ENCODE results near the gene PTGR2. TPM values are rescaled to one million over a fixed set of nuclear protein-coding genes. Genes with fewer than 3 reads are reported as not detected.
"Not testable (repeated sequence)": the region's sequence is repeated elsewhere in the genome, so short reads cannot be mapped to it uniquely, and the experiment has no call there.

PTGR2 gene
- total and polyA plus RNA-seq, 2 donors: 5.5 to 13.3 TPM

DNA sequence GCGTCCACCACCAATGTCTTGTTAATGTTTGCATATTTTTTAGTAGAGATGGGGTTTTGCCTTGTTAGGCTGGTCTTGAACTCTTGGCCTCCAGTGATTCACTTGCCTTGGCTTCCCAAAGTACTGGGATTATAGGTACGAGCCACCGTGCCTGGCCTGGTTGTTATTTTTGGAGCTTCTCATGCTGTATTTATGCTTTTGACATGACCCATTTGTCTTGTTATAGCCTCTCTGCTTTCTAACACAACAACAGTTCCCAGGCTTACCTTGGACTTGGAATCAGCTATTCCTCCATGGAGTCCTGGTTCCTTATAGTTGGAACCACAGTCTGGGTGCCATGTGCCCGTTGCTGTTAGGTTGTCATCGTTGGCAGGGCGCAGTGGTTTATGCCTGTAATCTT, 64.7 kb downstream of the PTGR2 start:
- no peak overlapping the region for H3K4me3 ChIP-seq (ENCODE audit: low read depth, low read length)
- no peak overlapping the region for H3K27ac ChIP-seq (ENCODE audit: low read depth)
- DNase-seq (ENCODE audit: extremely low spot score): no peak
- H3K36me3 ChIP-seq (ENCODE audit: insufficient read depth): peaks cover 3% of the 10 kb centered on the region
- WGBS: 73% methylated on average over 6 of the region's 6 CpGs
- no peaks in the 10 kb centered on the region for H3K4me1 ChIP-seq (ENCODE audit: insufficient read depth)

DNA sequence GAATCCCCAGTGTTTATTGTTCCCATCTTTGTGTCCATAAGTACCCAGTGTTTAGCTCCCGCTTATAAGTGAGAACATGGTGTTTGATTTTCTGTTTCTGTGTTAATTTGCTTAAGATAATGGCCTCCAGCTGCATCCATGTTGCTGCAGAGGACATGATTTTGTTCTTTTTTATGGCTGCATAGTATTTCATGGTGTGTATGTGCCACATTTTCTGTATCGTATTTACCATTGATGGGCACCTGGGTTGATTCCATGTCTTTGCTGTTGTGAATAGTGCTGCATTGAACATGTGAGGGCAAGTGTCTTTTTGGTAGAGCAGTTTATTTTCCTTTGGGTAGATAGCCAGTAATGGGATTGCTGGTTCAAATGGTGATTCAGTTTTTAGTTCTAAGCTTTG, 67.8 kb downstream of the PTGR2 start:
- H3K36me3 ChIP-seq (ENCODE audit: insufficient read depth): not testable (repeated sequence)
- 100% methylated on average over 2 of the region's 2 CpGs for WGBS

DNA sequence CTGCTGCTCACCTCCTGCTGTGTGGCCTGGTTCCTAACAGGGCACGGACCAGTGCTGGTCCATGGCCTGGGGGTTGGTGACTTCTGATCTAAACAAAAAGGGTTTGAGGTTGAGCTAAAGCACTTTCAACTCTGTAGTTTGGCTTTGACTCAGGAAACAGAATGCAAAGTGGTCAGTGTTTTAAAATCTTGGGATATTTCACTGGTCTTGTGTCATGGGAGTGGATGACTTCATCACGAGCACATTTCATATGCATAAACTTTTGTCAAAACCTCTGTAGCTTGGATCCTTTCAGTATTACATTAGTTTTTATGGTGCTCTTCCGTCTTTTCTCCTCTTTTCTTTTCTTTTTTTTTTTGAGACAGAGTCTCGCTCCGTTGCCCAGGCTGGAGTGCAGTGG, 72.7 kb downstream of the PTGR2 start:
- Histone ChIP-seq H3K27ac (ENCODE audit: low read depth) (no peak overlapping the region), H3K4me3 (ENCODE audit: low read depth, low read length) (no peak overlapping the region), H3K4me1 (ENCODE audit: insufficient read depth) (no peaks in the 10 kb centered on the region), H3K36me3 (ENCODE audit: insufficient read depth) (peaks cover 5% of the 10 kb centered on the region)
- DNase-seq (ENCODE audit: extremely low spot score): no peak
- WGBS: 83% methylated on average over 5 of the region's 5 CpGs

More for the DNA sequence above, 67.8 kb downstream of the PTGR2 start:
- not testable (repeated sequence) for H3K27ac ChIP-seq (ENCODE audit: low read depth); DNase-seq (ENCODE audit: extremely low spot score); H3K4me3 ChIP-seq (ENCODE audit: low read depth, low read length); H3K4me1 ChIP-seq (ENCODE audit: insufficient read depth)

Small RNA genes within 50 kb of the gene (small RNA-seq; reads per million reads assigned to genes)
- not detected for gene AC005520.4
- not detected for gene RF00019

Other genes with a start within 250 kb of the PTGR2 start
- gene ACOT6, start 239.3 kb upstream of the PTGR2 start, total RNA-seq: not detected
- not detected for gene ACOT6, start 239.3 kb upstream of the PTGR2 start, polyA plus RNA-seq
- 13.3 TPM for gene DNAL1, start 206.8 kb upstream of the PTGR2 start, total RNA-seq
- gene DNAL1, start 206.8 kb upstream of the PTGR2 start, polyA plus RNA-seq: 6.3 TPM
- 38.3 TPM for gene PNMA1, start 137.4 kb upstream of the PTGR2 start, total RNA-seq
- gene PNMA1, start 137.4 kb upstream of the PTGR2 start, polyA plus RNA-seq: 85.8 TPM
- 75.4 TPM for gene ZNF410, start 35.0 kb downstream of the PTGR2 start, total RNA-seq
- gene ZNF410, start 35.0 kb downstream of the PTGR2 start, polyA plus RNA-seq: 32.9 TPM
- 7.9 TPM for gene FAM161B, start 98.3 kb downstream of the PTGR2 start, total RNA-seq
- gene FAM161B, start 98.3 kb downstream of the PTGR2 start, polyA plus RNA-seq: 7.4 TPM
- 26.1 TPM for gene COQ6, start 98.5 kb downstream of the PTGR2 start, total RNA-seq
- gene COQ6, start 98.5 kb downstream of the PTGR2 start, polyA plus RNA-seq: 29.7 TPM
- 21.3 TPM for gene ENTPD5, start 167.5 kb downstream of the PTGR2 start, total RNA-seq
- 8.9 TPM for gene ENTPD5, start 167.5 kb downstream of the PTGR2 start, polyA plus RNA-seq
- 23.9 TPM for gene BBOF1, start 167.5 kb downstream of the PTGR2 start, total RNA-seq
- 7.5 TPM for gene BBOF1, start 167.5 kb downstream of the PTGR2 start, polyA plus RNA-seq
- 48.3 TPM for gene ALDH6A1, start 232.6 kb downstream of the PTGR2 start, total RNA-seq
- 24.8 TPM for gene ALDH6A1, start 232.6 kb downstream of the PTGR2 start, polyA plus RNA-seq
- 17.5 TPM for gene LIN52, start 233.1 kb downstream of the PTGR2 start, total RNA-seq
- 11.8 TPM for gene LIN52, start 233.1 kb downstream of the PTGR2 start, polyA plus RNA-seq